Osteoblast (primary cell): ENCODE data around the gene SPRY1. TPM values are rescaled to one million over a fixed set of nuclear protein-coding genes. Genes with fewer than 3 reads are reported as not detected.

Experiments
- DNase-seq: peaks from one replicate; pipeline ENCODE4 v3.0.0; 2011; ENCODE audit warnings: low spot score, mixed read lengths; ENCODE audit not compliant: insufficient read length; ENCODE audit errors: missing footprints
- H2AFZ ChIP-seq: 2 replicates; pipeline ENCODE4 v1.6.0; 2011; ENCODE audit warnings: mild to moderate bottlenecking, low read length
- H3K27ac ChIP-seq: 2 replicates; pipeline ENCODE4 v1.5.1; 2011; ENCODE audit warnings: mild to moderate bottlenecking, low read depth, low read length, moderate library complexity
- H3K27me3 ChIP-seq: 2 replicates; pipeline ENCODE4 v1.6.0; 2012; ENCODE audit warnings: mild to moderate bottlenecking, control low read depth, inconsistent platforms, low read length, moderate library complexity; ENCODE audit not compliant: insufficient read depth
- H3K36me3 ChIP-seq: 2 replicates; pipeline ENCODE4 v1.5.1; 2011; ENCODE audit warnings: mild to moderate bottlenecking, low read length, control low read depth, moderate library complexity; ENCODE audit not compliant: insufficient read depth
- H3K4me1 ChIP-seq: 2 replicates; pipeline ENCODE4 v1.5.1; 2011; ENCODE audit warnings: mild to moderate bottlenecking, low read length, control low read depth, moderate library complexity; ENCODE audit not compliant: insufficient read depth
- H3K4me2 ChIP-seq: 2 replicates; pipeline ENCODE4 v1.6.0; 2011; ENCODE audit warnings: mild to moderate bottlenecking, low read length; ENCODE audit not compliant: insufficient read depth
- H3K4me3 ChIP-seq: fragments of 200-600 bp; sonication (generic); 3 replicates; pipeline ENCODE4 v1.5.1; 2012; ENCODE audit warnings: mild to moderate bottlenecking, low read length, inconsistent platforms; ENCODE audit not compliant: insufficient read depth
- H3K79me2 ChIP-seq: 2 replicates; pipeline ENCODE4 v1.6.0; 2012; ENCODE audit warnings: mild to moderate bottlenecking, low read length, control low read depth, inconsistent platforms; ENCODE audit not compliant: insufficient read depth
- H3K9me3 ChIP-seq: 2 replicates; pipeline ENCODE4 v1.5.1; 2011; ENCODE audit warnings: low read depth, low read length, control low read depth
- H4K20me1 ChIP-seq: 2 replicates; pipeline ENCODE4 v1.6.0; 2012; ENCODE audit warnings: mild to moderate bottlenecking, low read length, control low read depth; ENCODE audit not compliant: insufficient read depth
- total RNA-seq: library from RNA; depleted of rRNA; stranded (reverse); fragments of >200 nt; gene quantifications from 2 replicates; pipeline ENCODE4 v1.2.3, GENCODE V29; 2012
- TF ChIP-seq, protein P1 (sequence below): IDR thresholded peaks from 2 replicates; pipeline ENCODE4 v1.5.1; 2011; ENCODE audit warnings: mild to moderate bottlenecking, low read depth, low read length, moderate library complexity; ENCODE audit errors: extremely low read depth

The SPRY1 gene
- total RNA-seq, 1 donor, result 5.1 TPM

DNA sequence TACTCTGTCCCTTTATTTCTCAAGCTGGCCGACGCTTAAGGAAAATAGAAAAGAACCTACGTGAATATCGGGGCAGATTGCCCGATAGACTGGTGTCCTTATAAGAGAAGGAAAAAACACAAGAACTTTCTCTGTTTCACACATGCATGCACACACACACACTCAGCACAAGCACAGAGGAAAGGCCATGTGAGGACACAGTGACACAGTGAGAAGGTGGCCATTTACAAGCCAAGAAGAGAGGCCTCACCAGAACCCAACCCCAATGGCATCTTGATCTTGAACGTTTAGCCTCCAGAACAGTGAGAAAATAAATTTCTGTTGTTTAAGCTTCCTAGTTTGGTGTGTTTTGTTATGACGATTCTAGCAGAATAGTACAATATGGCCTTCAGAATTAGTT lies 37.0 kb downstream of the SPRY1 start:
- no peak for DNase-seq
- Histone ChIP-seq H3K36me3 (no peaks in the 10 kb centered on the region), H2AFZ (no peak overlapping the region), H3K9me3 (no peaks in the 10 kb centered on the region), H3K4me1 (no peaks in the 10 kb centered on the region), H3K4me3 (no peak overlapping the region), H4K20me1 (no peaks in the 10 kb centered on the region), H3K27ac (no peak overlapping the region), H3K79me2 (no peaks in the 10 kb centered on the region), H3K27me3 (no peaks in the 10 kb centered on the region), H3K4me2 (no peak overlapping the region)
- TF ChIP-seq, protein P1, sequence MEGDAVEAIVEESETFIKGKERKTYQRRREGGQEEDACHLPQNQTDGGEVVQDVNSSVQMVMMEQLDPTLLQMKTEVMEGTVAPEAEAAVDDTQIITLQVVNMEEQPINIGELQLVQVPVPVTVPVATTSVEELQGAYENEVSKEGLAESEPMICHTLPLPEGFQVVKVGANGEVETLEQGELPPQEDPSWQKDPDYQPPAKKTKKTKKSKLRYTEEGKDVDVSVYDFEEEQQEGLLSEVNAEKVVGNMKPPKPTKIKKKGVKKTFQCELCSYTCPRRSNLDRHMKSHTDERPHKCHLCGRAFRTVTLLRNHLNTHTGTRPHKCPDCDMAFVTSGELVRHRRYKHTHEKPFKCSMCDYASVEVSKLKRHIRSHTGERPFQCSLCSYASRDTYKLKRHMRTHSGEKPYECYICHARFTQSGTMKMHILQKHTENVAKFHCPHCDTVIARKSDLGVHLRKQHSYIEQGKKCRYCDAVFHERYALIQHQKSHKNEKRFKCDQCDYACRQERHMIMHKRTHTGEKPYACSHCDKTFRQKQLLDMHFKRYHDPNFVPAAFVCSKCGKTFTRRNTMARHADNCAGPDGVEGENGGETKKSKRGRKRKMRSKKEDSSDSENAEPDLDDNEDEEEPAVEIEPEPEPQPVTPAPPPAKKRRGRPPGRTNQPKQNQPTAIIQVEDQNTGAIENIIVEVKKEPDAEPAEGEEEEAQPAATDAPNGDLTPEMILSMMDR, result no peak

DNA sequence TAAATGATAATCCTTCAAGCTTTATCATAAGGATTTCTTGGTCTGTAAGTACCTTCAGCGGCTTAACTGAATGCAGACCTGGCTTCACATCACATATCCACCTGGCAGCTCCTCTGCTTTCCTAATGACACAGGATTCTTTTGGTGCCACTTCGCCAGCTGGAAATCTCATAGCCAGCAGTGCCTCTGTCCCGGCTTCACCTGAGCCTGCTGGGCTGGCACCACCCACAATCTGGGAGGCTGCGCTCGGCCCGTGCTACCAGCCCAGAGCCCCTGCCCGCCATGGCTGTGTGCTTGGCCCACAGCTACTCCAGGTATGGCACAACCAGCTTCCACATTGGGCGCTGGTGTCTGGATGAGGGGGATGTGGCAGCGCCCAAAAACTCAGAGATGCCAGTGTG lies 37.4 kb downstream of the SPRY1 start:
- Histone ChIP-seq H4K20me1 (no peaks in the 10 kb centered on the region), H3K27ac (no peak overlapping the region), H3K27me3 (no peaks in the 10 kb centered on the region), H3K4me1 (no peaks in the 10 kb centered on the region), H3K4me3 (no peak overlapping the region), H3K4me2 (no peak overlapping the region), H3K9me3 (no peaks in the 10 kb centered on the region), H3K36me3 (no peaks in the 10 kb centered on the region), H2AFZ (no peak overlapping the region), H3K79me2 (no peaks in the 10 kb centered on the region)
- DNase-seq, result no peak
- TF ChIP-seq, protein P1, result no peak

DNA sequence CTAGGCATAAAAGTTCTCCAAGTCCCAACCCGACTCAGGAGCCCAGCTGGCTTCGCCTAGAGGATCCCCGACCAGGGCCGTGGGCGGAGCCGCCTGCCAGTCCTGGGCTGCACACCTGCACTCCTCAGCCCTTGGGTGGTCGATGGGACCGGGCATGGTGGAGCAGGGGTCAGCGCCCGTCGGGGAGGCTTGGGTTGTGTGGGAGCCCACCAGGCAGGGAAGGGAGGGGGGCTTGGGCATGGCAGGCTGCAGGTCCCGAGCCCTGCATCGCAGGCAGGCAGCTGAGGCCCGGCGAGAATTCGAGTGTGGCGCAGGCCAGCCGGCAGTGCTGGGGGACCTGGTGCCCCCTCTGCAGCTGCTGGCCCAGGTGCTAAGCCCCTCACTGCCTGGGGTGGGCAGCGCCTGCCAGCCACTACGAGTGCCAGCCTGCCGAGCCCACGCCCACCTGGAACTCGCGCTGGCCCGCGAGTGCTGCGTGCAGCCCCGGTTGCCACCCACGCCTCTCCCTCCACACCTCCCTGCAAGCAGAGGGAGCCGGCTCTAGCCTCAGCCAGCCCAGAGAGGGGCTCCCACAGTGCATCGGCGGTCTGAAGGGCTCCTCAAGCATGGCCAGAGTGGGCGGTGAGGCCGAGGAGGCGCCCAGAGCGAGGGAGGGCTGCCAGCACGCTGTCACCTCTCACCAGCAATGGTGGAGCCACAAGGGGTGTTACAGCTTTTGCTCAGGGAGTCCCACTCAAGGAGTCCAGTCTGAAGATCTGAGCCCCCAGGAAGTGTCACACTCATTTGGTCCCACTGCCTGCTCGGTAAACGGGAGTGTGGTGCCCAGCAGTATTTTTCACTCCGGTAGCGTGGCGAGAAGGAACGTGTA lies 38.9 kb downstream of the SPRY1 start:
- Histone ChIP-seq H3K36me3 (no peaks in the 10 kb centered on the region), H3K27me3 (no peaks in the 10 kb centered on the region), H3K4me2 (no peak overlapping the region), H4K20me1 (no peaks in the 10 kb centered on the region), H3K4me3 (no peak overlapping the region), H2AFZ (no peak overlapping the region), H3K79me2 (no peaks in the 10 kb centered on the region), H3K27ac (no peak overlapping the region), H3K4me1 (no peaks in the 10 kb centered on the region), H3K9me3 (no peaks in the 10 kb centered on the region)
- no peak for DNase-seq
- TF ChIP-seq, protein P1, result no peak

DNA sequence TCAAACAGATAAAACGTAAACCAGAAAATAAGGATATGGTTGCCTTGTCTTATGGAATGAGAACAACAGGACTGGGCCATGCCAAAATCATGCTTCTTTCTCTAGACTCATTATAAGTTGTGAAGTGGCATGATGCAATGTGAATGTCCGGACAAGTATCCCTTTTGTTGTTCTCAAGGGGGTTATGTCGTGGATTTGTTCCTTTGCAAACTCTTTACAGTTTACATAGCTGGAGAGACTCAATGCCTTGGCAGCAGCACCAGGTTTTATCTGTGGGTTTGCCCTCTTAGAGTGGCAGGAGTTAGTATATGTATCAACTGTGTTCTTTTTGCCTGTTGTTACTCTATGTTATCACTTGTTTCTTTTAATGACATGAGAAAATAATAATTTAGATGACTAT lies 41.4 kb downstream of the SPRY1 start:
- H3K27ac ChIP-seq, result no peak overlapping the region
- no peaks in the 10 kb centered on the region for H3K36me3 ChIP-seq
- TF ChIP-seq, protein P1, result no peak
- no peaks in the 10 kb centered on the region for H3K9me3 ChIP-seq
- no peaks in the 10 kb centered on the region for H3K4me1 ChIP-seq
- no peak overlapping the region for H3K4me3 ChIP-seq
- no peaks in the 10 kb centered on the region for H3K79me2 ChIP-seq
- H3K27me3 ChIP-seq, result no peaks in the 10 kb centered on the region
- no peak for DNase-seq
- H2AFZ ChIP-seq, result no peak overlapping the region
- H4K20me1 ChIP-seq, result no peaks in the 10 kb centered on the region
- no peak overlapping the region for H3K4me2 ChIP-seq
